NK-92 (cell line): ENCODE results near the gene OBSL1.

Source experiments
- DNase-seq: peaks from one replicate; lab custom pipeline; 2025; ENCODE audit not compliant: unreplicated experiment; lab: John Stamatoyannopoulos, UW

Gene OBSL1

DNA sequence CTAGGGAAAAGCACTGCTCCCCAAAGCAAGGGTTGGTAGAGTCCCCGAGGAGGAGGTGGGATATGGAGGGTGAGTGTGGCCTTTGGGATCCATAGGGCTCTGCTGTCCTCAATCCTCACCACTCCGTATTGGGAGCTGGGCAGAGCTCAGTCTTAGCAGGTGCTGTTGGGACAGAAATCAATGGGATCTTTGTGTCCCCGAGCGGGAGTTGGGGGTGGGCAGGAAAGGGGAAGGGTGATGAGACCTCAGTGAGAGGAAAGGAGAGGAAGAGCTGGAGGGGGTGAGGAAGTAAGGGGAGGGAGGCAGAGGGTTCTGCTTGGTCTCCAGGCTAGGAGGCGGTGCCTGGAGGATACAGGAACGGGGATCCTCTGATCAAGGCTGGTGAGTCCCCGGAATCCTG lies 54.5 kb downstream of the OBSL1 start:
- no peak for DNase-seq

DNA sequence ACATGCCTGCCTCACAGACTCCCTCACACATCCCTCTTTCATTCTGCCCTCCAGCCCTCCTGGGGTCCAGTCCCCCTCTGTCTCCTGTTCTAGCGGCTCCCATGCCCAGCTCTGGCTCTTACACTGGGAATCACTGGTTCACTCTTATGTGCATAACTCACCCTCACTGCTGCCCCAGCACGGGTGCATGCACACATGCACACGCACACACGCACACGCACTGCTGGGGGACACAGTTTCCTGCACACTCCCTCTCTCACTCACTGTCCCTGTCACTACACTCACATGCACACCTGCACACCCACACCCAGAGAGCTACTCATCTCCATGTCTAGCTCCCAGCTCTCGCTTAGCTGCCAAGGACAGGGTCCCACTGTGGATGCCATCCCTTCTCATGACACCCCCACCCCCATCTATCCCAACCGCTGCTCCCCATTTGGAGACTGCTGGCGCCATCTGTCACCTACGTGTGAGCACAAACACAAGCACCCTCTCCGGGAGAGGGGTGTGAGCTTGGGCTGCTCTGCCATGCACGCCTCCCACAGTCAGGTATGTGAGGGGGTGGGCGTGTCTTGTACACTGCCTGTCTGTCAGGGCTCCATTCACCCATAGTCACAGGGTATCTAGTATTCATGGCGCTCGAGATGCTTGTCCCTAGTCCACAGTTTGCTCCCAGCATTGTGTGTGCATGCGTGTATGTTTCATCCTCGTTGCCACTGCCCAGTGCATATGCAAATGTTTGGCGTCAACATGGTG lies 55.3 kb downstream of the OBSL1 start:
- no peak for DNase-seq

GRCh38 chr2:219514836-219515235 lies 56.5 kb downstream of the OBSL1 start:
- DNase-seq: no peak

- DNase-seq: no peak
These were observed 57.1 kb downstream of the OBSL1 start, which contains the start of gene ASIC4 for GRCh38 chr2:219514196-219514761. Gene ASIC4, plus strand, starts transcription at chr2:219514482. Its CDS starts 243 bp downstream, at chr2:219514725.

DNA sequence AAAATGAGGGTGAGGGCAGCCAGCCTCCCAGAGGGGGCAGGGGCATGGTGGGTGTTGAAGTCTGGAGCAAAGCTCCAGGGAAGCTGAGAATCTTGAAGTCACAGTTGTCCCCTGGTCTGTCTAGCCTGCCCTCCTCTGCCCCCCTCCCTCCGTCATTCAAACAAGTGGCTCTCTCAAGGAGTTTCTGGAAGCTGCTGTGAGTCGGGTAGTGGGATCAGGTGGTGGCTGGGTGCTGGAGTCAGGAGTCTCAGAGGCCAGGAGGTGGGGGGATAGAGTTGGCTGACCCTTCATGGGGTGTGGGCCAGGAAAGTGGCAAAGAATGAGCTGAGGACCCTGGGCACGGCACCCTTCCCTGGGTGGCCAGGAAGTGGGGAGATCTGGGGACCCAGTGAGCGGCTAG lies 57.6 kb downstream of the OBSL1 start:
- DNase-seq: no peak

DNA sequence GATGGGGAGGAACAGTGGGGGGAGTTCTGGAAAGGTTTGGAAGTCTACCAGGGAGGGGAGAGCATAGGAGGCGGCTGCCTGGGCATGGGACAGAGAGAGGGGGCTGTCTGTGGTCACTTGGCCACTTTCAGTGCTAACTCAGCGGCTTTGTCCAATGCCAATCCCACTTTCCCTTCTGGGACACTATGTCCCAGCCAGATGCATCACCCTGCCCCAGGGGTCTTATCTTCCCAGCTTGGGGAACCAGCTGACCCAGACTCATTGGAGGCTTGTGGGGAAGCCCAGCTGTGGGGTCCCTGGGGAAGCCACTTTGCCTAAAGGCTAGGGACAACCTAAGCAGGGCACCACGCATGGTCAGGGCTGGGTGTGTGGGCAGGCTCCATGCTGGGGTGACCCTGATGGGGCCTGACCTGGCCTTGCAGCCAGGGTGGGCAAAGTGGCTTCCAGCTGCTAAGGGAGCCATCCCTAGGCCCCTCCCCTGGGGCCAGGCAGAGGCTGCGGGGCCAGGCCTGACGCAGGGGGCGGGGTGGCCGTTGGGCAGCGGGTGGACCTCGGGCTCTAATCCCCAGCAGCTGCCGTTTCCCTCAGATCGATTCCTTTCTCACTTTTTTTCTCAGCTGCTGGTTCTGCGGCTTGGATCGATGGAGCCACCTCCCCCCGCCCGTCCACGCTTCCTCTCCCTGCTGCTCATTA lies 58.7 kb downstream of the OBSL1 start:
- DNase-seq: no peak

DNA sequence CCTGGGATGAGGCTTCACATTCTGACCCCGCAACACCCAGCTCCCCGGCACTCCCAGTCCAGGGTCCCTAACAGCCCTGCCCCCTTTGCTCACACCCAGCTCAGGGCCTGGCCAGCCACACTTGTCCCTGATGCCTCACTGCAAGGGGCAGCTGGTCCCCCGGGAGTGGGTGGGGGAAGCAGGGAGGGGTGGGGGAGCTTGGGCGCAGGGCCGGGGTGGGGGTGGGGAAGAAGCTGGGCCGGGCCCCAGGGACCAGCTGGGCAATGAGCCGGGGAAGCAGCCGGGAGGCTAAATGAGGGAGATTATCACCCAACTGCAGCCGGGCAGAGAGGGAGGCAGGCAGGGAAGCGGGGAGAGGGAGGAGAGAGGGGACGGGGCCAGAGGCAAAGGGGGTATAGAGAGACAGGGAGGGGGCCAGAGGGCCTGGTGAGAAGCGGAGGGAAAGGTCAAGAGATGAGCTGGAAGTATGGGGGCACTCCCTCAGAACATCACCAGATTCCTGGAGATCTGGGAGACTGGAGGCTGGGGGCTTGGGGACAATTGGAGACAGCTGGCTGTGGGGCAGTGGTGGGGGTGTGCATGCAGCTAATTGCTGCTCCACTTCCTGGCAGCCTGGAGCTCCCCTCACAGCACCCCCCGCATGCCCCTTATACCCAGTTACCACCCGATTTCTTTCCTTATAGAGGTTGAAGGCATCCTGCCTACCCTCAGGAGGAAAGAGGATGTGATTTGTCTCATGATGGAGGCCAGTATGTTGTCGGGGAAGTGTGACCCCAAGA lies 59.6 kb downstream of the OBSL1 start:
- no peak for DNase-seq

DNA sequence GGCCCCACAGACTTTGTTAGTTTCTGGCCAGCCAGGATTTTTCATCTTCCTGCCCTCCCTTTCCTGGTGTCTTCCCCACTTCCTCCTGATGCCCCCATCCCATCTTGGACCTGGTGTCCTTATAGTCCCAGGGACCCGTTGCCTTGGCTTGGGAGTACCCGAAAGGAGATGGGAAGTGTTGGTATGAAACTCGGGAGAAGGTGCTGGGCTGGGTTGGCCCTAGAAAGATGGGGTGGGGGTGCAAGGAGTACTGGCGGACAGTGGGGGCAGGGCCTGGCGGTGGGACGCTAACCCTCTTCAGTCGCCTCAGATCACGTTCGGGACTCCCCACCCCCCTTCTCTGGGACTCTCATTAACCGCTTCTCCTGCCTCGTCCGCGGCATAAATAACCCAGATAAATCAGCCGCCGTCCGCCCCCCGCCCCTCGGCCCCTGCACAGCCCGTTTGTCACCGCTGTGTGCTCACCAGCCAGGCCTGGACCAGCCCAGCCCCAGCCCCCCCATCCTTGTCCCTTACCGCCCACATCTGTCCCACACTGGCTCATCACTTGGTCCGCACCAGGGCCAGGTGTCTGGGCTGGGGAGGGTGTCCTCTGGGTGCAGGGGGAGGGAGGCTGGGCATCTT lies 60.7 kb downstream of the OBSL1 start:
- no peak for DNase-seq

DNA sequence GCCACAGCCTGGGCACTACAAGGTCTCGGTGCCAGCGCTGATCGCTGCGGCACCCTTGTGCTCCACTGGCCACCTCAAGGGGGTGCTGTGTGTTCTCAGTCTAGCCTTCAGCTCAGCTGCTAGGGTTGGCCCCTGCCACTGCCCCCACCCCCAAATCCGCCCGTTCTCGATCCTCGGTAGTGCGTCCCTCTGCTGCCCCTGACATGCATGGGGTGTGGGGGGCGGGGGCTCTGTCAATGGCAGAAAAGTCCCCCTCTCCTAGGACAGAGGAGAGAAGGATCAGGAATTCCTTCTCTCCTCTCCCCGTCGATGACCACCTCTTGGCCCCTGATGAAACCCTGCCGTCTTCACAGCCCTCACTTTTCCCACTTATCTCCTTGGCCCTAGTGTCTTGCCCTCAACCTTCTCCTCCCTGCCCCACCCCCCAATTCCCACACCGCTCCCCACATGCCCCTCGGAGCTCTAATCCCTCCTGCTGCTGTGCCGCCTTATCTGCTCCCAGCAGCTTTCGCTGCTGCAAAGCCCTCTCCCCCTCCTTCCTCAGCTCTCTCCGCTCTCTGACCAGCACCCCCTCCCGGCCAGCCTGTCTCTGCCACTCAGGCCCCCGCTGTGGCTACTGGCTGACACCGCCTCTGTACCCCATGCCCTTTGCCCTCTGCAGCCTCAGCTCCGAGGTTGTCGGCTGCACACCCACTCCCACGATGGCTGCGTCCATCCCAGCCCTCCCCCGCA lies 61.4 kb downstream of the OBSL1 start:
- no peak for DNase-seq

GRCh38 chr2:219508971-219509779 lies 62.2 kb downstream of the OBSL1 start:
- DNase-seq: no peak

GRCh38 chr2:219508444-219508734 lies 63.0 kb downstream of the OBSL1 start:
- no peak for DNase-seq

DNA sequence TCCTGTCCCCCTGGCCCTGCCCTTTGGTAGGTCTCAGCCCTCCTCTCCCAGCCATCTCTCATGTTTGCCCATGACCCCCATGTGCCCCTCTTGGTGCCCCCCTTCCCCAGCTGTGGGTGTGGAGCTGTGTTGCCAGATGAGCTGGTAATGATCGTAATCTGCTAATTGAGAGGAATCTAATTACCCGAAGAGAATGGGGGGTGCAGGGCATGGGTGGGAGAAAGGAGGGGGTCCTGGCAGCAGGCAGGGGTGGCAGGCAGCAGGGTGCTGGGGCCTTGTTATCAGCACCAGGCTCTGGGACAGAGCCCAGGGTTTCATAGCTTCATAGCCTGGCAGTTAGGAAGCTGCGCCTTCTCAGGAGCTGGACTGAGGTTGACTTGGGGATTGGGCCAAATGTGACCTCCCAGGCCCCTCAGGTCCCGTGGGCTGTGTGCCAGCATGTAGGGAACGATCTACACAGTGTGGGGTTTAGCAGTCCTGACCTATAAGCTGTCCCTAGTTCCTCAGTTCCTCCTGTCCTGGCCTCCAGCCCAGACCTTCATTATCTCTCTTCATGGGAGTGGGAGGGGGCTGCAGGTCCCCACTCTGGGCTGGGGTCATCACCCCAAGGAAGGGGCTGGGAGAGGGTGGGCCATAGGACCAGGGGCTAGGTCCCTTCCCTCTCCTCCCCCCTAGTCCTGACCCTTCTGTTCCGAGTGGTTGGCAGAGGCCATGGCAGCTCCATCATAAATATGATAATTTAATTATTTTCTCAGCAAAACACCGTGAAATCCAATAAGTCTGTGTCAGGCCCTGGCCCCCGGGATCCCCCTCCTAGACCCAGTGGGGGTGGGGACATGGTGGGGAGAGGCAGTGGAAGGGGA lies 63.5 kb downstream of the OBSL1 start:
- DNase-seq: no peak

DNA sequence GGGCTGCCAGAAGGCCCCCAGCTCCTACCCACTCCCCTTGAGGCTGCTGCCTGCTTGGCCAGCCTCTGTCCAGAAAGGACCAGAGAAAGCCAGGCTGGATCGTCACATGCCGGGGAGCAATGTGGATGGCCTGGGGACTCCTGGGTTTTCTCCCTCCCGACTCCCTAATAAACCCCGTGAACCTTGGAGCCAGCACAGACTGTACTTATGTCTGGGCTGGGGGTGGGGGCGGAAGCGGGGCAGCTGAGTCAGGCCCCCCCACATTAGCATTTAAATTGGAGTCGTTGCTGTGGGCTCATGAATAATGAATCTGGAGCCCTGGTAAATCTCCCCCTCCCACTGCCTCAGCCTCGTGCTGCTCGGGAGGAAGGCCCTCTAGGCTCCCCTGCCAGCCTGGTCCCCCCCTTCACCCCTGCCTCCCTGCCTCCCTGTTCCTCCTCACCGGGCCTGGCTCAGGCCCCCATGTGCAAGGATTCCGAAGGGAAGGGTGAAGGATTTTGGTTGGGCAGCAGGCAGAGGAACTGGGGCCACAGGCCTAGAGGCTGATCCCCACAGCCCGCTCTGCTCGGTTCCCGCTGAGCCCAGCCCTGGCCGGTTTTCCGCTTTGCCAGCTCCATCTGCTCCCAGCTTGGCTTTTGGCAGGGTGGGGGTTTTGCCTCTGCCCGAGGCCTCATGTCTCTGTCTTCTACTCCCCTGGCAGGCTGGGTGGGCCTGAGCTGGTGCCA lies 64.4 kb downstream of the OBSL1 start:
- no peak for DNase-seq

- DNase-seq: no peak
These were observed 65.1 kb downstream of the OBSL1 start for GRCh38 chr2:219506153-219506801.

DNA sequence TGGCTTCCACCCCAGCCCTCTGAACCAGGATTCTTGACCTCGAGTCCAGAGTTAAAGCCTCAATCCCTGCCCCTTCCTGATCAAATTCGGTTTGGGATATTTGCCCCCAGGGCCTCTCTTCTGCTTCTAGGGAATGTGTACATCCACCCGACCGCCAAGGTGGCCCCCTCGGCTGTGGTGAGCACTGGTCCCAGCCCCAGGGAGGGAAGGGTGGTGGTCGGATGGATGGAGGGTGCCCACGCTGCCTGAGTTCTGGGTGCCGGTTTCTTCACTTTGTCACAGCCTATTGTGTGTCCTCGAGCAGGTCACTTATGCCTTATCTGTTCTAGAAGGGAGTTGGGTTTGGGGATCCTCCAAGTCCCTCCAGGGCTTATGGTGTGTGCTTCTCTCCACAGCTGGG lies 65.8 kb downstream of the OBSL1 start:
- no peak for DNase-seq

DNA sequence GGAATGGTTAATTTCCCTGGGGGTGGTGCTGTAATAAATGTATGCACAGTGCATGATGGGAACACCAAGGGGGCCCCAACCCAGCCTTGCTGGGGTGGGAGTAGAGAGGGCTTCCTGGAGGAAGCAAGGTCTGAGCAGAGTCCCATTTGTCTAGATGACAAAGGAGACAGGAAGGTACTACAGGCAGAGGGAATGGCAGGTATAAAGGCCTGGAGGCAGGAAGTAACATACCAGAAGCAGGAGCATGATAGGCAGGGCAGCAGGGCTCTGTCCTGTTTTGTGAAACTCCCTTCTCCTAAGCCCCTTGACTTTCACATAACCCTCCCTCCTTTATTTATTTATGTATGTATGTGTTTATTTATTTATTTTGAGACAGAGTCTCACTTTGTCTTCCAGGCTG lies 68.7 kb downstream of the OBSL1 start:
- DNase-seq: no peak

GRCh38 chr2:219501849-219502248 lies 69.5 kb downstream of the OBSL1 start:
- no peak for DNase-seq
